ENCODE results near the gene MAG. TPM values are rescaled to one million over a fixed set of nuclear protein-coding genes. Genes with fewer than 3 reads are reported as not detected.

The MAG gene
- total RNA-seq, 1 experiment from 2014 or later, result 0.46 TPM

- TF ChIP-seq ARID4B (CRISPR knock-in tag; IDR thresholded peaks at IDR 0.05; ENCODE audit: borderline replicate concordance) (0 out of 2 replicates have a peak, but pooled peaks have one; percentile 55), CREM (CRISPR knock-in tag; IDR thresholded peaks at IDR 0.05) (no peak), OVOL2 (CRISPR knock-in tag; IDR thresholded peaks at IDR 0.05; ENCODE audit: borderline replicate concordance) (no peak), NFATC4 (CRISPR knock-in tag; IDR thresholded peaks at IDR 0.05) (no peak), FOXK1 (CRISPR knock-in tag; IDR thresholded peaks at IDR 0.05) (peak; percentile 66; the same call in 1 of the 2 replicates), KAT7 (CRISPR knock-in tag; IDR thresholded peaks at IDR 0.05; ENCODE audit: borderline replicate concordance) (no peak), ETV6 (CRISPR knock-in tag; IDR thresholded peaks at IDR 0.05) (no peak), PRDM15 (CRISPR knock-in tag; IDR thresholded peaks at IDR 0.05) (no peak), ELF4 (CRISPR knock-in tag; IDR thresholded peaks at IDR 0.05; ENCODE audit: low read depth) (no peak), ATF1 (CRISPR knock-in tag; IDR thresholded peaks at IDR 0.05) (no peak), CBFB (CRISPR knock-in tag; IDR thresholded peaks at IDR 0.05; ENCODE audit: low read depth) (no peak), TEAD1 (CRISPR knock-in tag; IDR thresholded peaks at IDR 0.05) (peak; percentile 55), JUN (CRISPR knock-in tag; IDR thresholded peaks at IDR 0.05) (no peak), USF1 (CRISPR knock-in tag; IDR thresholded peaks at IDR 0.05) (no peak; the same call in 1 of the 2 replicates), TEAD4 (CRISPR knock-in tag; IDR thresholded peaks at IDR 0.05) (no peak), CDX4 (CRISPR knock-in tag; IDR thresholded peaks at IDR 0.05; ENCODE audit: borderline replicate concordance) (no peak)
- TF ChIP-seq, protein P1, sequence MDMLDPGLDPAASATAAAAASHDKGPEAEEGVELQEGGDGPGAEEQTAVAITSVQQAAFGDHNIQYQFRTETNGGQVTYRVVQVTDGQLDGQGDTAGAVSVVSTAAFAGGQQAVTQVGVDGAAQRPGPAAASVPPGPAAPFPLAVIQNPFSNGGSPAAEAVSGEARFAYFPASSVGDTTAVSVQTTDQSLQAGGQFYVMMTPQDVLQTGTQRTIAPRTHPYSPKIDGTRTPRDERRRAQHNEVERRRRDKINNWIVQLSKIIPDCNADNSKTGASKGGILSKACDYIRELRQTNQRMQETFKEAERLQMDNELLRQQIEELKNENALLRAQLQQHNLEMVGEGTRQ (CRISPR knock-in tag; IDR thresholded peaks at IDR 0.05), result 0 out of 2 replicates have a peak, but pooled peaks have one; percentile 33
- TF ChIP-seq, protein P2, sequence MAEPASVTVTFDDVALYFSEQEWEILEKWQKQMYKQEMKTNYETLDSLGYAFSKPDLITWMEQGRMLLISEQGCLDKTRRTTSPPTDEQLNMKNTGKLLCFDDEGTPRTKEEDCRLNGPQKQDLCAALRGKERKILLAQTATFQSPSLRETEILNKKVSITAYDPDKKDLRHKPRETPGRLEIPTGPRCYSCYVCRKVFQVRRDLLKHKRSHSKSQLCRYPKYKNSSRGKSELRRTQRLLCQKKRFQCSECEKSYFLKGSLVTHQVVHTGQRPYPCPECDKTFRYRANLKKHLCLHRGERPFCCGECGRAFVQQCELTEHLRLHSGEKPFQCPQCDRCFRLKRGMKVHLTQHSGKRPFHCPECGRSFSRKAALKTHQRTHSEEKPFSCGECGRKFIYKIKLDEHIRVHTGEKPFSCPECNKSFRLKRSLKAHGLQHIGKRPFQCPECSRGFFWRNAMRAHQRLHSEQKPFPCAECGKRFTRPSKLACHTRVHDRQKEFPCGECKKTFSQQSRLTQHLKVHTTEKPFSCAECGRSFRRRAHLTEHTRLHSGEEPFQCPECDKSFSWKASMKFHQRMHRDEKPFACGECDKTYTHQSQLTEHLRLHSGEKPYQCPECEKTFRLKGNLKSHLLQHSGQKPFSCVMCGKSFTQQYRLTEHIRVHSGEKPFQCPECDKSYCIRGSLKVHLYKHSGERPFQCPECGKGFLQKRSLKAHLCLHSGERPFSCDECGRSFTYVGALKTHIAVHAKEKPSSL (CRISPR knock-in tag; conservative IDR thresholded peaks at IDR 0.05), result no peak
- TF ChIP-seq, protein P3, sequence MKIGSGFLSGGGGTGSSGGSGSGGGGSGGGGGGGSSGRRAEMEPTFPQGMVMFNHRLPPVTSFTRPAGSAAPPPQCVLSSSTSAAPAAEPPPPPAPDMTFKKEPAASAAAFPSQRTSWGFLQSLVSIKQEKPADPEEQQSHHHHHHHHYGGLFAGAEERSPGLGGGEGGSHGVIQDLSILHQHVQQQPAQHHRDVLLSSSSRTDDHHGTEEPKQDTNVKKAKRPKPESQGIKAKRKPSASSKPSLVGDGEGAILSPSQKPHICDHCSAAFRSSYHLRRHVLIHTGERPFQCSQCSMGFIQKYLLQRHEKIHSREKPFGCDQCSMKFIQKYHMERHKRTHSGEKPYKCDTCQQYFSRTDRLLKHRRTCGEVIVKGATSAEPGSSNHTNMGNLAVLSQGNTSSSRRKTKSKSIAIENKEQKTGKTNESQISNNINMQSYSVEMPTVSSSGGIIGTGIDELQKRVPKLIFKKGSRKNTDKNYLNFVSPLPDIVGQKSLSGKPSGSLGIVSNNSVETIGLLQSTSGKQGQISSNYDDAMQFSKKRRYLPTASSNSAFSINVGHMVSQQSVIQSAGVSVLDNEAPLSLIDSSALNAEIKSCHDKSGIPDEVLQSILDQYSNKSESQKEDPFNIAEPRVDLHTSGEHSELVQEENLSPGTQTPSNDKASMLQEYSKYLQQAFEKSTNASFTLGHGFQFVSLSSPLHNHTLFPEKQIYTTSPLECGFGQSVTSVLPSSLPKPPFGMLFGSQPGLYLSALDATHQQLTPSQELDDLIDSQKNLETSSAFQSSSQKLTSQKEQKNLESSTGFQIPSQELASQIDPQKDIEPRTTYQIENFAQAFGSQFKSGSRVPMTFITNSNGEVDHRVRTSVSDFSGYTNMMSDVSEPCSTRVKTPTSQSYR (CRISPR knock-in tag; IDR thresholded peaks at IDR 0.05), result no peak
- TF ChIP-seq, protein P4, sequence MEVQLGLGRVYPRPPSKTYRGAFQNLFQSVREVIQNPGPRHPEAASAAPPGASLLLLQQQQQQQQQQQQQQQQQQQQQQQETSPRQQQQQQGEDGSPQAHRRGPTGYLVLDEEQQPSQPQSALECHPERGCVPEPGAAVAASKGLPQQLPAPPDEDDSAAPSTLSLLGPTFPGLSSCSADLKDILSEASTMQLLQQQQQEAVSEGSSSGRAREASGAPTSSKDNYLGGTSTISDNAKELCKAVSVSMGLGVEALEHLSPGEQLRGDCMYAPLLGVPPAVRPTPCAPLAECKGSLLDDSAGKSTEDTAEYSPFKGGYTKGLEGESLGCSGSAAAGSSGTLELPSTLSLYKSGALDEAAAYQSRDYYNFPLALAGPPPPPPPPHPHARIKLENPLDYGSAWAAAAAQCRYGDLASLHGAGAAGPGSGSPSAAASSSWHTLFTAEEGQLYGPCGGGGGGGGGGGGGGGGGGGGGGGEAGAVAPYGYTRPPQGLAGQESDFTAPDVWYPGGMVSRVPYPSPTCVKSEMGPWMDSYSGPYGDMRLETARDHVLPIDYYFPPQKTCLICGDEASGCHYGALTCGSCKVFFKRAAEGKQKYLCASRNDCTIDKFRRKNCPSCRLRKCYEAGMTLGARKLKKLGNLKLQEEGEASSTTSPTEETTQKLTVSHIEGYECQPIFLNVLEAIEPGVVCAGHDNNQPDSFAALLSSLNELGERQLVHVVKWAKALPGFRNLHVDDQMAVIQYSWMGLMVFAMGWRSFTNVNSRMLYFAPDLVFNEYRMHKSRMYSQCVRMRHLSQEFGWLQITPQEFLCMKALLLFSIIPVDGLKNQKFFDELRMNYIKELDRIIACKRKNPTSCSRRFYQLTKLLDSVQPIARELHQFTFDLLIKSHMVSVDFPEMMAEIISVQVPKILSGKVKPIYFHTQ (CRISPR knock-in tag; IDR thresholded peaks at IDR 0.05), result no peak
These were observed 22.4 kb upstream of the MAG start (continued) for GRCh38 chr19:35269438-35270117.
